HG02870 (cell line): Measurements from ENCODE around the gene WFDC5.
"Not testable (repeated sequence)": the region's sequence is repeated elsewhere in the genome, so short reads cannot be mapped to it uniquely, and the experiment has no call there.

Experiments used
- ATAC-seq: cut with Tn5 transposase; IDR thresholded peaks from one replicate; pipeline ENCODE4 v1.9.1; 2021; ENCODE audit warnings: mild to moderate bottlenecking, moderate library complexity; ENCODE audit not compliant: unreplicated experiment

WFDC5 gene

GRCh38 chr20:45090481-45090880, 24.5 kb downstream of the WFDC5 start:
- ATAC-seq, result no peak

- ATAC-seq, result no peak
These were observed 26.7 kb downstream of the WFDC5 start for GRCh38 chr20:45088247-45088646.

- ATAC-seq, result no peak
These were observed 27.2 kb downstream of the WFDC5 start for GRCh38 chr20:45087814-45088213.

- ATAC-seq, result no peak
These were observed 27.7 kb downstream of the WFDC5 start for GRCh38 chr20:45087097-45087790.

- ATAC-seq, result no peak
These were observed 29.1 kb downstream of the WFDC5 start for GRCh38 chr20:45085867-45086266.

GRCh38 chr20:45085289-45085688, 29.7 kb downstream of the WFDC5 start:
- ATAC-seq, result no peak

- no peak for ATAC-seq
These were observed 31.8 kb downstream of the WFDC5 start for GRCh38 chr20:45083127-45083526.

- ATAC-seq, result no peak
These were observed 32.5 kb downstream of the WFDC5 start for GRCh38 chr20:45082468-45082867.

- ATAC-seq, result no peak
These were observed 33.9 kb downstream of the WFDC5 start for GRCh38 chr20:45080867-45081624.

- no peak for ATAC-seq
These were observed 37.4 kb downstream of the WFDC5 start for GRCh38 chr20:45077559-45077958.

- no peak for ATAC-seq
These were observed 41.8 kb downstream of the WFDC5 start for GRCh38 chr20:45073221-45073620.

- ATAC-seq, result no peak
These were observed 42.9 kb downstream of the WFDC5 start for GRCh38 chr20:45072066-45072465.

GRCh38 chr20:45070932-45071632, 43.9 kb downstream of the WFDC5 start:
- no peak for ATAC-seq

- ATAC-seq, result no peak
These were observed 45.7 kb downstream of the WFDC5 start for GRCh38 chr20:45069261-45069660.

- ATAC-seq, result no peak
These were observed 47.4 kb downstream of the WFDC5 start for GRCh38 chr20:45067558-45067957.

- ATAC-seq, result no peak
These were observed 47.9 kb downstream of the WFDC5 start for GRCh38 chr20:45067087-45067486.

- ATAC-seq, result no peak
These were observed 48.6 kb downstream of the WFDC5 start for GRCh38 chr20:45066372-45066771.

GRCh38 chr20:45064812-45065211, 50.2 kb downstream of the WFDC5 start:
- no peak for ATAC-seq

GRCh38 chr20:45063107-45063506, 51.9 kb downstream of the WFDC5 start:
- not testable (repeated sequence) for ATAC-seq

GRCh38 chr20:45061244-45061643, 53.7 kb downstream of the WFDC5 start:
- no peak for ATAC-seq

- no peak for ATAC-seq
These were observed 54.7 kb downstream of the WFDC5 start for GRCh38 chr20:45060294-45060693.
